Measurements from ENCODE around the gene TRIM40. TPM values are rescaled to one million over a fixed set of nuclear protein-coding genes. Genes with fewer than 3 reads are reported as not detected.
"Not testable (repeated sequence)": the region's sequence is repeated elsewhere in the genome, so short reads cannot be mapped to it uniquely, and the experiment has no call there.

Gene TRIM40
- total RNA-seq, 1 donor from 2014 or later: not detected

GRCh38 chr6:30112402-30112994 lies 23.4 kb upstream of the TRIM40 start:
- no peak for TF ChIP-seq CTCF (IDR thresholded peaks at IDR 0.05; ENCODE audit: insufficient read depth, low read length, poor library complexity, severe bottlenecking)
- H3K36me3 ChIP-seq (ENCODE audit: control insufficient read depth, insufficient read depth, low read length): no peaks in the 10 kb centered on the region
- H3K27me3 ChIP-seq (ENCODE audit: control insufficient read depth, insufficient read depth, low read length): peaks cover 22% of the 10 kb centered on the region
- H3K4me3 ChIP-seq (ENCODE audit: low read depth, low read length): no peak overlapping the region
- DNase-seq (ENCODE audit: low read depth): no peak

DNA sequence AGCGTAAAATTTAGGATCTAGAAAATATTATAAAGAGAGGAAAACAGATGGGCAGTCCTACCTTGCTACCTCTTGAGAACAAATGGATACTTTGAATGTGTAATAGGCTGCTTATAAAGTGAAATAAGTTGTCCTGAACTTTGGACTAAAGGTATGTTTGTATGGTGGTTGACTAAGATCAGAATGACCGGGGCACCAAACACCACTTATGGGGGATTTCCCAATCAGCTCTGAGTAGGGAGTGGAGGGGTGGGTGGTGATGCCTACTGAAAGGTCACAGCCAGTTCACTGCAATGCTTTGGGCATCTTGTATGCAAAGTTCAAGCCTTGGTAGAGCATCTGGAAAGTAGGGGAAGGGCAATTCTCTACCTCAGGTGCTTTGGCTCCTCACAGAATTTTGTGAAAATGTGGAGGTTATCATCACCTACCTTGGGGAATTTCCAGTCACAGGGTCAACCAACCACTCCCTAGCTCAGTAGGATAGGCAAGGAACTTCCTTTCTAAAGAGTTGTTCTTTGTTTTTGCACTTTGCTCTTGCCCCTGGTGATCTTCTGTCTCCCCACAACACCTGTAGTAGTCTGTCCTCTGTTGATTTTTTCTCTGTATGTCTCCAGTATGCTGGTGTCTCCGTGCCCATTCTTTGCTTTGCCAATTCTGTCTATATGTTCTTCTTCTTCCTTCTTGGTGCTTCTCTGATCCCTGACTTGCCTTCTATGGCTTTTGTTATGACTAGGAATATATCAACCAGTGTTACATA lies 22.8 kb upstream of the TRIM40 start, which contains the start of gene TRIM31:
TRIM31 (minus strand) TSS at position 88 of the 757 bp plus-strand sequence. CDS start 285 bp downstream, outside the sequence.
- DNase-seq (ENCODE audit: low read depth): no peak
- H3K4me3 ChIP-seq (ENCODE audit: low read depth, low read length): no peak within 1 kb of the TSS
- H3K36me3 ChIP-seq (ENCODE audit: control insufficient read depth, insufficient read depth, low read length): no peaks in the 10 kb centered on the region
- peaks cover 22% of the 10 kb centered on the region for H3K27me3 ChIP-seq (ENCODE audit: control insufficient read depth, insufficient read depth, low read length)
- TF ChIP-seq CTCF (IDR thresholded peaks at IDR 0.05; ENCODE audit: insufficient read depth, low read length, poor library complexity, severe bottlenecking): no peak

GRCh38 chr6:30113841-30114240 lies 22.1 kb upstream of the TRIM40 start:
- no peak for DNase-seq (ENCODE audit: low read depth)
- no peak for TF ChIP-seq CTCF (IDR thresholded peaks at IDR 0.05; ENCODE audit: insufficient read depth, low read length, poor library complexity, severe bottlenecking)
- H3K27me3 ChIP-seq (ENCODE audit: control insufficient read depth, insufficient read depth, low read length): peaks cover 22% of the 10 kb centered on the region
- no peaks in the 10 kb centered on the region for H3K36me3 ChIP-seq (ENCODE audit: control insufficient read depth, insufficient read depth, low read length)
- no peak overlapping the region for H3K4me3 ChIP-seq (ENCODE audit: low read depth, low read length)

DNA sequence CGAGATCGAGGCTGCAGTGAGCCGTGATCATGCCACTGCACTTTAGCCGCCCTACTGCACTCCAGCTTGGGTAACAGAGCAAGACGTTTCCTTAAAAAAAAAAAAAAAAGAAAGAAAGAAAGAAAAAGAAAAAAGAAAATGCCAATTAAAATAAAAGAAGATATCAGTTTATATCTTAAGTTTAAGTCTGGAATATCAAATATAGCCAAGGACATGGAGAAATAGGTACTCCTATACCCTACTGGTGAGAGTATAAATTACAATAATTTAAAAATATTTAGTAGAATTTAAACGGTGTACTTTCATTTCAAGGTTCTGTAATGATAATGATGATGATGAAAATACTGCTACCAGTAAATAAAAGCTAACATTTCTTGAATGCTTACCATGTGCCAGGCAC lies 19.2 kb upstream of the TRIM40 start:
- peak; percentile 1 for TF ChIP-seq CTCF (IDR thresholded peaks at IDR 0.05; ENCODE audit: insufficient read depth, low read length, poor library complexity, severe bottlenecking)
- no peak for DNase-seq (ENCODE audit: low read depth)
- Histone ChIP-seq H3K36me3 (ENCODE audit: control insufficient read depth, insufficient read depth, low read length) (no peaks in the 10 kb centered on the region), H3K4me3 (ENCODE audit: low read depth, low read length) (no peak overlapping the region), H3K27me3 (ENCODE audit: control insufficient read depth, insufficient read depth, low read length) (peaks cover 11% of the 10 kb centered on the region)

GRCh38 chr6:30118691-30119090 lies 17.2 kb upstream of the TRIM40 start:
- H3K27me3 ChIP-seq (ENCODE audit: control insufficient read depth, insufficient read depth, low read length); H3K36me3 ChIP-seq (ENCODE audit: control insufficient read depth, insufficient read depth, low read length); DNase-seq (ENCODE audit: low read depth); H3K4me3 ChIP-seq (ENCODE audit: low read depth, low read length): not testable (repeated sequence)

- H3K4me3 ChIP-seq (ENCODE audit: low read depth, low read length): no peak overlapping the region
- DNase-seq (ENCODE audit: low read depth): no peak
- H3K36me3 ChIP-seq (ENCODE audit: control insufficient read depth, insufficient read depth, low read length): no peaks in the 10 kb centered on the region
Measured at GRCh38 chr6:30121446-30122366, 14.2 kb upstream of the TRIM40 start.

More at GRCh38 chr6:30121446-30122366, 14.2 kb upstream of the TRIM40 start:
- H3K27me3 ChIP-seq (ENCODE audit: control insufficient read depth, insufficient read depth, low read length): peaks cover 5% of the 10 kb centered on the region
- no peak for TF ChIP-seq CTCF (IDR thresholded peaks at IDR 0.05; ENCODE audit: insufficient read depth, low read length, poor library complexity, severe bottlenecking)

Data from kidney epithelial cell (primary cell).